Ascending aorta (tissue), 2 donors: ENCODE data around the gene UACA. TPM values are rescaled to one million over a fixed set of nuclear protein-coding genes. Genes with fewer than 3 reads are reported as not detected.

Experiments
- DNase-seq, 2 donors: peaks; one replicate each; pipeline ENCODE4 v3.0.0-alpha.2; 2019; ENCODE audit warnings: low spot score in 2 of 2
- H3K27ac ChIP-seq, 2 donors: fragments of 200-600 bp; sonication (generic); one replicate each; pipeline ENCODE4 v1.5.1; 2016 to 2017; ENCODE audit warnings: mild to moderate bottlenecking in 1 of 2
- H3K27me3 ChIP-seq: fragments of 200-600 bp; sonication (generic); one replicate; pipeline ENCODE4 v1.5.1; 2017
- H3K36me3 ChIP-seq, 2 donors: fragments of 200-600 bp; sonication (generic); one replicate each; pipeline ENCODE4 v1.5.1; 2016
- H3K4me1 ChIP-seq, 2 donors: fragments of 200-600 bp; sonication (generic); one replicate each; pipeline ENCODE4 v1.5.1; 2016 to 2017; ENCODE audit warnings: mild to moderate bottlenecking in 1 of 2
- H3K4me3 ChIP-seq, 2 donors: fragments of 200-600 bp; sonication (generic); one replicate each; pipeline ENCODE4 v1.5.1; 2016 to 2017; ENCODE audit warnings: mild to moderate bottlenecking in 1 of 2
- H3K9me3 ChIP-seq, 2 donors: fragments of 200-600 bp; sonication (generic); one replicate each; pipeline ENCODE4 v1.5.1; 2016
- CTCF ChIP-seq, 3 experiments: fragments of 200-600 bp in 2 of 3; fragments of 450-650 bp in 1 of 3; sonication (generic) in 2 of 3; IDR thresholded peaks; one replicate each; pipeline ENCODE4 v1.5.1; 2016 to 2019; ENCODE audit warnings: antibody characterized with exemption in 3 of 3, mild to moderate bottlenecking in 1 of 3, moderate library complexity in 1 of 3
- intact Hi-C: fragments of 100-400 bp; cut with DNase I; formaldehyde crosslinking; loops from one replicate; pipeline ENCODE4 v1.15.1; 2023
- total RNA-seq: library from RNA; depleted of rRNA; stranded (reverse); fragments of >200 nt; gene quantifications from one replicate; pipeline ENCODE4 v1.1.0, GENCODE V29; 2016

Gene UACA
- total RNA-seq, 1 donor from 2014 or later: 34.0 TPM

GRCh38 chr15:70704166-70704565 is 59.2 kb downstream of the UACA start:
- no peak for DNase-seq
- peaks cover 0 to 6% of the 10 kb centered on the region in 2 donors for H3K9me3 ChIP-seq
- H3K36me3 ChIP-seq: no peaks in the 10 kb centered on the region
- intact Hi-C loops: loop anchor here (5.0 kb wide), 1 partner anchor 58 kb away; the partner anchor contains the start of gene UACA
- H3K27ac ChIP-seq: peak overlapping the region; percentile 73 to 80
- H3K27me3 ChIP-seq: no peaks in the 10 kb centered on the region
- peaks cover 0 to 28% of the 10 kb centered on the region in 2 donors for H3K4me1 ChIP-seq
- TF ChIP-seq CTCF (IDR thresholded peaks at IDR 0.05): no peak
- H3K4me3 ChIP-seq: no peak overlapping the region

- H3K36me3 ChIP-seq: no peaks in the 10 kb centered on the region
- DNase-seq: no peak
- peak overlapping the region; percentile 73 to 80 for H3K27ac ChIP-seq
- H3K4me1 ChIP-seq: peaks cover 0 to 37% of the 10 kb centered on the region in 2 donors
- no peak for TF ChIP-seq CTCF (IDR thresholded peaks at IDR 0.05)
- H3K4me3 ChIP-seq: peak overlapping the region; percentile 42 to 57
- intact Hi-C loops: loop anchor here (5.0 kb wide), 1 partner anchor 59 kb away; the partner anchor contains the start of gene UACA
- H3K27me3 ChIP-seq: no peaks in the 10 kb centered on the region
- H3K9me3 ChIP-seq: peaks cover 0 to 6% of the 10 kb centered on the region in 2 donors
These were observed 60.1 kb downstream of the UACA start for GRCh38 chr15:70703096-70703878.

GRCh38 chr15:70702584-70702983 is 60.8 kb downstream of the UACA start:
- intact Hi-C loops: loop anchor here (5.0 kb wide), 1 partner anchor 60 kb away; the partner anchor contains the start of gene UACA
- Histone ChIP-seq H3K27ac (peak overlapping the region; percentile 73 to 80), H3K4me3 (peak overlapping the region; percentile 42 to 57), H3K27me3 (no peaks in the 10 kb centered on the region), H3K36me3 (no peaks in the 10 kb centered on the region), H3K9me3 (no peaks in the 10 kb centered on the region), H3K4me1 (peaks cover 3 to 43% of the 10 kb centered on the region in 2 donors)
- TF ChIP-seq CTCF (IDR thresholded peaks at IDR 0.05): no peak
- DNase-seq: no peak

- no peak for DNase-seq
- no peak for TF ChIP-seq CTCF (IDR thresholded peaks at IDR 0.05)
- intact Hi-C loops: loop anchor here (5.0 kb wide), 1 partner anchor 60 kb away; the partner anchor contains the start of gene UACA
- Histone ChIP-seq H3K9me3 (no peaks in the 10 kb centered on the region), H3K27ac (peak overlapping the region; percentile 73 to 80), H3K27me3 (no peaks in the 10 kb centered on the region), H3K4me3 (peak overlapping the region; percentile 42 to 57), H3K36me3 (no peaks in the 10 kb centered on the region), H3K4me1 (peaks cover 3 to 48% of the 10 kb centered on the region in 2 donors)
These were observed 61.3 kb downstream of the UACA start for GRCh38 chr15:70701891-70702568.

- Histone ChIP-seq H3K27me3 (no peaks in the 10 kb centered on the region), H3K36me3 (no peaks in the 10 kb centered on the region), H3K4me1 (peaks cover 3 to 56% of the 10 kb centered on the region in 2 donors), H3K4me3 (peak overlapping the region; percentile 42 to 57), H3K27ac (peak overlapping the region; percentile 73 to 80), H3K9me3 (no peaks in the 10 kb centered on the region)
- TF ChIP-seq CTCF (IDR thresholded peaks at IDR 0.05): no peak
- intact Hi-C loops: loop anchor here (5.0 kb wide), 1 partner anchor 61 kb away; the partner anchor contains the start of gene UACA
- DNase-seq: no peak
These were observed 62.2 kb downstream of the UACA start for GRCh38 chr15:70701171-70701570.
